GM23338 (cell line): ENCODE measurements around the gene KRT1. TPM values are rescaled to one million over a fixed set of nuclear protein-coding genes. Genes with fewer than 3 reads are reported as not detected.

Experiments used
- ATAC-seq: fragments of 200-7000 bp; cut with Tn5 transposase; 3 replicates; pipeline ENCODE4 v1.9.1; 2020
- DNase-seq: peaks from one replicate; pipeline ENCODE4 v3.0.0-alpha.2; 2015; ENCODE audit warnings: low spot score
- H2AFZ ChIP-seq: fragments of 200-600 bp; sonication (generic); 2 replicates; pipeline ENCODE4 v1.8.0; 2016; ENCODE audit warnings: antibody characterized with exemption, mild to moderate bottlenecking, moderate library complexity
- H3F3A ChIP-seq: fragments of 200-600 bp; sonication (generic); replicated peaks from 2 replicates; pipeline ENCODE4 v1.8.0; 2017; ENCODE audit warnings: antibody characterized with exemption, mixed run types, low read depth
- H3K27ac ChIP-seq: fragments of 200-600 bp; sonication (generic); 2 replicates; pipeline ENCODE4 v1.6.1; 2016; ENCODE audit warnings: low read depth
- H3K27me3 ChIP-seq: fragments of 200-600 bp; sonication (generic); 2 replicates; pipeline ENCODE4 v1.8.0; 2016; ENCODE audit warnings: mild to moderate bottlenecking, mixed run types, moderate library complexity; ENCODE audit not compliant: insufficient read depth
- H3K36me3 ChIP-seq: fragments of 200-600 bp; sonication (generic); 2 replicates; pipeline ENCODE4 v1.8.0; 2016; ENCODE audit warnings: mild to moderate bottlenecking; ENCODE audit not compliant: insufficient read depth
- H3K4me1 ChIP-seq: fragments of 200-600 bp; sonication (generic); 2 replicates; pipeline ENCODE4 v1.8.0; 2016; ENCODE audit warnings: mild to moderate bottlenecking, moderate library complexity; ENCODE audit not compliant: insufficient read depth
- H3K4me2 ChIP-seq: fragments of 200-600 bp; sonication (generic); 2 replicates; pipeline ENCODE4 v1.7.1; 2017; ENCODE audit warnings: mixed run types
- H3K4me3 ChIP-seq: fragments of 200-600 bp; sonication (generic); 2 replicates; pipeline ENCODE4 v1.6.1; 2016; ENCODE audit warnings: mixed run types
- H3K79me2 ChIP-seq: fragments of 200-600 bp; sonication (generic); replicated peaks from 2 replicates; pipeline ENCODE4 v1.8.0; 2017; ENCODE audit warnings: mild to moderate bottlenecking; ENCODE audit not compliant: insufficient read depth
- H3K9me2 ChIP-seq: fragments of 200-600 bp; sonication (generic); 2 replicates; pipeline ENCODE4 v1.8.0; 2017; ENCODE audit not compliant: insufficient read depth
- H4K20me1 ChIP-seq: fragments of 200-600 bp; sonication (generic); replicated peaks from 2 replicates; pipeline ENCODE4 v1.8.0; 2017; ENCODE audit warnings: mild to moderate bottlenecking; ENCODE audit not compliant: insufficient read depth
- H3K27ac Mint-ChIP-seq: 2 replicates; pipeline ENCODE4 v1.8.0; 2020; ENCODE audit warnings: inconsistent platforms, mild to moderate bottlenecking, moderate library complexity, mixed read lengths
- H3K27me3 Mint-ChIP-seq: 3 replicates; pipeline ENCODE4 v1.8.0; 2022; ENCODE audit warnings: low read depth, mild to moderate bottlenecking, moderate library complexity, mixed read lengths, inconsistent platforms; ENCODE audit not compliant: insufficient read depth, poor library complexity
- H3K36me3 Mint-ChIP-seq: 3 replicates; pipeline ENCODE4 v1.8.0; 2021; ENCODE audit warnings: low read depth, mild to moderate bottlenecking, inconsistent platforms, moderate library complexity, mixed read lengths
- H3K4me1 Mint-ChIP-seq: 3 replicates; pipeline ENCODE4 v1.8.0; 2020; ENCODE audit warnings: mild to moderate bottlenecking, inconsistent platforms, mixed read lengths
- H3K4me3 Mint-ChIP-seq: 3 replicates; pipeline ENCODE4 v1.8.0; 2021; ENCODE audit warnings: moderate library complexity, mild to moderate bottlenecking, inconsistent platforms, mixed read lengths
- H3K9me3 Mint-ChIP-seq: 3 replicates; pipeline ENCODE4 v1.8.0; 2020; ENCODE audit warnings: moderate library complexity, mild to moderate bottlenecking, inconsistent platforms, mixed read lengths
- CREB1 ChIP-seq: fragments of 250-450 bp; sonication (Bioruptor Pico); IDR thresholded peaks from 2 replicates; pipeline ENCODE4 v1.5.0; 2020; ENCODE audit warnings: low read depth, mild to moderate bottlenecking, moderate library complexity
- CTCF ChIP-seq, 2 experiments: fragments of 200-600 bp in 1 of 2; sonication (generic) in 1 of 2; conservative IDR thresholded peaks; 2 replicates each; pipeline versions ENCODE4 v1.5.1 to v1.6.1; 2016 to 2017; ENCODE audit warnings: antibody characterized with exemption in 2 of 2, low read depth in 2 of 2, mild to moderate bottlenecking in 2 of 2, moderate library complexity in 1 of 2
- ETS1 ChIP-seq: IDR thresholded peaks from 2 replicates; pipeline ENCODE4 v1.6.1; 2016; ENCODE audit warnings: antibody characterized with exemption
- EZH2 ChIP-seq: fragments of 200-600 bp; sonication (generic); IDR thresholded peaks from one replicate; pipeline ENCODE4 v1.8.0; 2017; ENCODE audit warnings: antibody characterized with exemption, mild to moderate bottlenecking, low read depth; ENCODE audit not compliant: unreplicated experiment
- EZH2phosphoT487 ChIP-seq: fragments of 200-600 bp; sonication (generic); IDR thresholded peaks from one replicate; pipeline ENCODE4 v1.8.1; 2018; ENCODE audit warnings: antibody characterized with exemption; ENCODE audit not compliant: unreplicated experiment
- JUNB ChIP-seq: IDR thresholded peaks from one replicate; pipeline ENCODE4 v1.6.1; 2016; ENCODE audit warnings: antibody characterized with exemption; ENCODE audit not compliant: unreplicated experiment
- NANOG ChIP-seq: IDR thresholded peaks from 2 replicates; pipeline ENCODE4 v1.6.1; 2016; ENCODE audit warnings: antibody characterized with exemption, borderline replicate concordance
- POLR2AphosphoS5 ChIP-seq: IDR thresholded peaks from 2 replicates; pipeline ENCODE4 v1.6.1; 2016; ENCODE audit warnings: antibody characterized with exemption, low read depth
- REST ChIP-seq: IDR thresholded peaks from one replicate; pipeline ENCODE4 v1.6.1; 2018; ENCODE audit warnings: antibody characterized with exemption; ENCODE audit not compliant: unreplicated experiment
- STAT1 ChIP-seq: IDR thresholded peaks from one replicate; pipeline ENCODE4 v1.6.1; 2016; ENCODE audit warnings: antibody characterized with exemption; ENCODE audit not compliant: unreplicated experiment
- ZNF114 ChIP-seq: fragments of 250-450 bp; sonication (Bioruptor Pico); IDR thresholded peaks from 2 replicates; pipeline ENCODE4 v1.5.0; 2020; ENCODE audit warnings: mild to moderate bottlenecking, moderate library complexity
- ZNF331 ChIP-seq: fragments of 250-450 bp; sonication (Bioruptor Pico); IDR thresholded peaks from 2 replicates; pipeline ENCODE4 v1.5.0; 2020; ENCODE audit warnings: low read depth, mild to moderate bottlenecking, moderate library complexity
- ZNF462 ChIP-seq: fragments of 250-450 bp; sonication (Bioruptor Pico); IDR thresholded peaks from 2 replicates; pipeline ENCODE4 v1.5.0; 2020; ENCODE audit warnings: mild to moderate bottlenecking, moderate library complexity
- polyA plus RNA-seq: library from polyadenylated mRNA; unstranded; fragments of >200 nt; fragmentation: Nextera tagmentation; extraction: Ambion mirVana; gene quantifications from 2 replicates; pipeline ENCODE4 v1.2.1, GENCODE V29; 2016
- total RNA-seq: library from RNA; depleted of rRNA; stranded (reverse); fragments of >200 nt; shearing (Covaris generic); gene quantifications from 2 replicates; pipeline ENCODE4 v1.2.3, GENCODE V29; 2014

KRT1 gene
- total and polyA plus RNA-seq, 2 experiments from 2014 or later, result not detected

- H3K27me3 Mint-ChIP-seq, result peaks cover 11% of the 10 kb centered on the region
- no peaks in the 10 kb centered on the region for H4K20me1 ChIP-seq
- no peaks in the 10 kb centered on the region for H3K79me2 ChIP-seq
- peak; percentile 51 for ATAC-seq
- H3K36me3 ChIP-seq, result no peaks in the 10 kb centered on the region
- H3K9me2 ChIP-seq, result 0 out of 2 replicates have a peak, but pooled peaks cover 4% of the 10 kb centered on the region
- H3K4me1 ChIP-seq, result no peaks in the 10 kb centered on the region
- DNase-seq, result no peak
- no peak overlapping the region for H3K27ac ChIP-seq
- H3K4me2 ChIP-seq, result no peak overlapping the region
- TF ChIP-seq EZH2 (no peak), CTCF (conservative IDR thresholded peaks at IDR 0.05; ENCODE audit: low read depth in 2 of 2) (no peak), STAT1 (no peak), ETS1 (no peak), EZH2phosphoT487 (no peak), NANOG (no peak), CREB1 (CRISPR knock-in tag) (no peak), ZNF114 (CRISPR knock-in tag) (no peak), POLR2AphosphoS5 (no peak), JUNB (no peak), REST (no peak), ZNF462 (no peak), ZNF331 (CRISPR knock-in tag) (no peak)
- no peaks in the 10 kb centered on the region; the same call in 2 of the 3 replicates for H3K4me1 Mint-ChIP-seq
- no peaks in the 10 kb centered on the region for H3K27me3 ChIP-seq
- H3K36me3 Mint-ChIP-seq, result no peaks in the 10 kb centered on the region
- no peak overlapping the region for H3K4me3 Mint-ChIP-seq
- peaks cover 8% of the 10 kb centered on the region; the same call in 2 of the 3 replicates for H3K9me3 Mint-ChIP-seq
- H3K27ac Mint-ChIP-seq, result no peak overlapping the region
- no peaks in the 10 kb centered on the region for H3F3A ChIP-seq
- H2AFZ ChIP-seq, result no peak overlapping the region
- no peak overlapping the region for H3K4me3 ChIP-seq
Measured at GRCh38 chr12:52656616-52657015, 23.6 kb downstream of the KRT1 start.
